HG03469 (cell line): ENCODE data around the gene CYB5A.

Experiments
- ATAC-seq: cut with Tn5 transposase; IDR thresholded peaks from one replicate; pipeline ENCODE4 v1.9.1; 2021; ENCODE audit warnings: mild to moderate bottlenecking, moderate library complexity, moderate number of reproducible peaks; ENCODE audit not compliant: unreplicated experiment

Gene CYB5A

DNA sequence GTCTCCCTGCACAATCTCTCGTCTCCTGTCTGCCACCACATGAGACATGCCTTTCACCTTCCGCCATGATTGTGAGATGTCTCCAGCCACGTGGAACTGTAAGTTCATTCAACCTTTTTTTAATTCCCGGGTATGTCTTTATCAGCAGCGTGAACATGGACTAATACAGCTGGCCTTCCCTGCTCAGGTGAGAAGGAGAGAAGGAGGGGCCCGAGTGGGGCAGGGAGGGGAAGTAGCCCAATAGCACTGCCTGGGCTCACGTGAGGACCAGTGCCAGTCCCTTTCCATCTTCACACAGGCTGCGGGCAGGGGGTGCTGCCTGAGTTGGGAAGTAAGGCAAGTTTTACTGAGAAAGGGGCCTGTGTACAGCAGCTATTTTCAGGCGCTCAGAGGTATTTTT is 70.7 kb downstream of the CYB5A start:
- ATAC-seq = no peak

DNA sequence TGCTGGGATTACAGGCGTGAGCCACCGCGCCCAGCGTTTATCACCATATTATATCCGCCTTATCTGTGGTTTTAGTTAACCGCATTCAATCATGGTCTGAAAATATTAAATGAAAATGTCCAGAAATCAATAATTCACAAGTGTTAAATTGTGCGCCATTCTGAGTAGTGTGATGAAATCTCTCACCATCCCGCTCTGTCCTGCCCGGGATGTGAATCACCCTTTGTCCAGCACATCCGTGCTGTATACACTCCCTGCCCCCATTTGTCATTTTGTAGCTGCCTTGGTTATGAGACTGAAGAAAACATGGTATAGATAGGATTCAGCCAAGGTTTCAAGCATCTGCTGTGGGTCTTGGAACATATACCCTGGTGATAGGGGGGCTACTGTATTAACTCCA is 72.7 kb downstream of the CYB5A start:
- ATAC-seq = no peak

DNA sequence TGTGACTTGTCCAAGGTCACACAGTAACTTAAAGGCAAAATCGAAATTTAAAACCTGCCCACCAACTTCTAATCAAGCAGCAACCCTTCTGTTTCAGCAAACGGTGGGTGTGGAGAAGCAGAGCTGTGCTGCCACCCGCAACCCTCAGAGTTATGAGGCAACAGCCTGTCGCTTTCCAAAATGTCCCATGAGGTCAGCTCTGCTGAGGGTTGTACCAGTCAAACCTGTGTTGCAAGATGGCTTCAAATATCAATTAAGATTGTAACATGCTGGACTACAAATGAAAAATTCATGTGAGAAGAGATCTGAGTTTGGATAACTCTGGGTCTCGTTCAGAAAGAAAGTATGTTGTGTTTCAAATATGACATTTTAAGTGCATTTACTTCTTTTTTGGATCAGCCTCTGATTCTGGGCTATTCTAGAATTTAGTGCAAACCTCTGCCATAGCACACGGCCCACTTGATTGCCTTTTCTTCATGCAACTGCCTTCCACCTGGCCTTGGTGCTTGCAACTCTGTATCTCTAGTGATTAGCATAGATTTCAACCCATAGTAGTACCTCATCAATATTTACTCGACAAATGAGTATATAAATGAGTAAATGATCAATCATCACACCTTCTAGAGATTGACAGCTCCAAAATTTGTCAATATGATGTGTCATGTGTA is 74.2 kb downstream of the CYB5A start:
- no peak for ATAC-seq

GRCh38 chr18:74216661-74217110 is 75.1 kb downstream of the CYB5A start:
- no peak for ATAC-seq

- no peak for ATAC-seq
Measured at GRCh38 chr18:74215863-74216262, 75.9 kb downstream of the CYB5A start.

GRCh38 chr18:74213429-74213828 is 78.3 kb downstream of the CYB5A start:
- no peak for ATAC-seq

DNA sequence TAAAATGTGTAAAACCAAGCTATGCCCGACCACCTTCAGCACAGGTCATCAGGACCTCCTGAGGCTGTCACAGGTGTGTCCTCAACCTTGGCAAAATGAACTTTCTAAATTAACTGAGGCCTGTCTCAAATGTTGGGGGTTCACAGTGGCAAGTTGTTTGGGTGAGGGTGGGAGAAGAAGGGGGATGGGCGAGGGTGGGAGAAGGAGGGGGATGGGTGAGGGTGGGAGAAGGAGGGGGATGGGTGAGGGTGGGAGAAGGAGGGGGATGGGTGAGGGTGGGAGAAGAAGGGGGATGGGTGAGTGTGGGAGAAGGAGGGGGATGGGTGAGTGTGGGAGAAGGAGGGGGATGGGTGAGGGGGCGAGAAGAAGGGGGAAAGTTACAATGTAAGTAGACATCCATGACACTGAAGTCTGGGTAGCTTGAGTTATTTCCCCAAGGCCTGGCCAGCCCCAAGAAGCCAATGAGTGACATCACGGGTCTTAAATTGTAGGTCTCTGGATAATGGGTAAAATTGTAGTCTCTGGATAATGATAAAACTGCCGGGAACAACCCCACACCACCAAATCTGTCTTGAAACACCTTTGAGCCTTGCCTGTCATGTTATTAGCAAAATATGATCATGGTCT is 87.1 kb downstream of the CYB5A start:
- ATAC-seq = no peak

- no peak for ATAC-seq
Measured at GRCh38 chr18:74203811-74204210, 88.0 kb downstream of the CYB5A start.
